NCI-H748 treated with DMSO at 0.1 percent for 48 hours (cell line): ENCODE data around the gene ZBTB46.
"Not testable (repeated sequence)": the region's sequence is repeated elsewhere in the genome, so short reads cannot be mapped to it uniquely, and the experiment has no call there.

ENCODE experiments used
- DNase-seq: peaks from one replicate; lab custom pipeline; 2025; lab: John Stamatoyannopoulos, UW

ZBTB46 gene

DNA sequence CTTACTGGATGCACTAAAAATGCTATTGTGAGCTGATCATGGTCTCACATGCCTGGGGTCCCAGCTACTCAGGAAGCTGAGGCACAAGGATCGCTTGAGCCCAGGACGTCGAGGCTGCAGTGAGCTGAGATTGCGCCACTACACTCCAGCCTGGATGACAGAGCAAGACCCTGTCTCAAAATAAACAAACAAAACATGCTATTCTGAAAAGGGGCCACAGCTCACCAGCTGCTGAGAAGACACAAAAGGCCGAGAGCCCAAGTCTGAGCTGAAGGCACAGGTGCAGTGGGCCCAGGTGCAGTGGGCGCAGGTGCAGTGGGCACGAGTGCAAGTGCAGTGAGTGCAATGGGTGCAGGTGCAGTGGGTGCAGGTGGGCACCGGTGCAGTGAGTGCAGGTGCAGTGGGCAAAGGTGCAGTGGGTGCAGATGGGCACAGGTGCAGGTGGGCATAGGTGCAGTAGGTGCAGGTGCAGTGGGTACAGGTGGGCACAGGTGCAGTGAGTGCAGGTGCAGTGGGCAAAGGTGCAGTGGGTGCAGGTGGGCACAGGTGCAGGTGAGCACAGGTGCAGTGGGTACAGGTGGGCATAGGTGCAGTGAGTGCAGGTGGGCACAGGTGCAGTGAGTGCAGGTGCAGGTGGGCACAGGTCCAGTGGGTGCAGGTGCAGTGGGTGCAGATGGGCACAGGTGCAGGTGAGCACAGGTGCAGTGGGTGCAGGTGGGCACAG lies 16.0 kb downstream of the ZBTB46 start:
- DNase-seq = no peak

DNA sequence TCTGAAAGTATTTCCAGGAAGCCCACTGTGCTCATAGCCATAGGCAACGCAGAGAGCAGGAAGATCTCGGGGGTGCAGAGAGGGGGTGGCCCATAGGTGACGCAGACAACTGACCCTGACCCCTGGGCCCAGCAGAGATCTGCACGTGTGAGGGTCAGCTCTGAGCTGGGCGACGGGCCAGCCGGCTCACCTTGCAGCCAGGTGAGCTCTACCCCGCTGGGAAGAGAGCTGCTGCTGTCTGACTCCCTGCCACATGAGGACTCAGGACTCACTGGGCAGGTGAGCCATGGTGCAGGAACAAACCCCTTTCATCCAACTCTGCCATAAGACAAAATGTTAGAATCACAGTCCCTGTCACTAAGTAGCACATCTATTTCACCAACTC lies 19.6 kb downstream of the ZBTB46 start:
- no peak for DNase-seq

DNA sequence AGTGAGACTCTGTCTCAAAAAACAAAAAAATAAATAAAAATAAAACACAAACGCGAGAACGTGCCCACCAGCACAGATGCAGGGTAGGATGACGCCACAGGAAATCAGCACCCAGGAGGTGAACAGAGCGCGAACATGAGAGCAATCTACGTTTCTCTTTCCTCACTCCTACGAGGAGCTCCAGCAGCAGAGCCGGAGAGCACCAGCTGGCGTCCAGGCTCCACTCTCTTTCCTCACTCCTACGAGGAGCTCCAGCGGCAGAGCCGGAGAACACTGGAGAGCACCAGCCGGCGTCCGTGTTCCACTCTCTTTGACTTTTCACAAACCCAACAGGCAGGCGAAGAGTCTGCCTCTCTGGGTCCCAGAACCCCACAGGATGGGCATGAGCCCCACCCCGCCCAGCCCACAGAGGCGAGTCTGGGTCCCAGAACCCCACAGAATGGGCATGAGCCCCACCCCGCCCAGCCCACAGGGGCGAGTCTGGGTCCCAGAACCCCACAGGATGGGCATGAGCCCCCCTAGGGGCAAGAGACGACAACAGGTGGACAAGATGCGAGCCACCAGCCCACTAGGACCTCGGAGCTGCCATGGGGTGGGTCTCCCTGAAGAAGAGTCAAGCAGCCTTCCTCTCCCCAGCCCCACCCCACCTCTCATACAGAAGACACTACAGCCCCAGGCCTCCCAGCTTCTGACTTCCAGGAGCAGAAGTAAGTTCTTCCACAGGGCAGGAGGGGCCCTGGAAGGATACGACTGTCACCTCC lies 20.2 kb downstream of the ZBTB46 start:
- no peak for DNase-seq

DNA sequence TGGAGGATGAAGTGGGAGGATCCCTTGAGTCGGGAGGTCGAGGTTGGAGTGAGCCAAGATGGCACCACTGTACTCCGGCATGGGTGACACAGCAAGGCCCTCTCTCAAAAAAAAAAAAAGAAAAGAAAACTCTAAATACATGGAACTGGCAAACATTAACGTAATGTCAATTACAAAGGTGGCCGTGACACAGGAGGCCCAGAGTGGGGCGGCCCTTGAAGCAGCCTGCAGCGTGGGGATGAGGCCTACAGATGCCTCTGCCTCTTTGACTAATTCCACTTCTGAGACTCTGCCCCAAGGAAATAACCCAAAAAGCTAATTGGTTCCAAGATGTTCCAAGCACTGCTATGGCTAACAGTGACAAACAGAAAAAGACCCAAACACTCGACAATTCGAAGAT lies 21.2 kb downstream of the ZBTB46 start:
- DNase-seq = no peak

DNA sequence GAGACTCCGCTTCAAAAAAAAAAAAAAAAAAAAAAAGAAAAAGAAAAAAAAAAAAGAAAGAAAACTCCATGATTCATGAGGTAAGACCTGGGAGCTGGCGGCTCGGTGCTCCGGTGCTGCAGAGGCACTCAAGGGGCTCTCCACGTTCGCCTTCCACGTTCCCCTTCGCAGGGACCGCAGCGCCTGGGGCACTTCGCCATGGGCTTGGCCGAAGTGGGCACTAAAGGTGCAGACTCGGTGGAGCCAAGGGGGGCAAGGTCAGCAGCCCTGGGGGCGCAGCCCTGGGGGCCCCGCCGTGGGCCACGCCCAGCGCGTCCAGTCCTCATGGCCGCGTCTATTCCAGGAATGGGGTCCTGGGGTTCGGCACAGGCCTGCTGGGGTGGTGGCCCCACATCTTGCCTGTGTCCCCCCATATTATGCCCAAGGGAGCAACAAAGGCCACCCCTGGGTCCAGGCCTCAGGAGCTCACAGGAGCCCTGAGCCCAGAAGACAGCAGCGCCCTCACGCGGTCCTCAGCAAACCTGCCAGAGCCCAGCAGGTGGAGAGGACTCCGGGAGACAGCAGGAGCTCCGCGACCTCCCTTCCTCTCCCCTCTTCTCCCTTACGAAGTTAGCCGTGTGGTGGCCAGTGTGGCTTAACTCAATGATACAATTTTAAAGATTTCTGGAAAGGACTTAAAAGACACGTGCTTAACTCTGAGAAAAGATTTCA lies 21.9 kb downstream of the ZBTB46 start:
- DNase-seq = no peak

DNA sequence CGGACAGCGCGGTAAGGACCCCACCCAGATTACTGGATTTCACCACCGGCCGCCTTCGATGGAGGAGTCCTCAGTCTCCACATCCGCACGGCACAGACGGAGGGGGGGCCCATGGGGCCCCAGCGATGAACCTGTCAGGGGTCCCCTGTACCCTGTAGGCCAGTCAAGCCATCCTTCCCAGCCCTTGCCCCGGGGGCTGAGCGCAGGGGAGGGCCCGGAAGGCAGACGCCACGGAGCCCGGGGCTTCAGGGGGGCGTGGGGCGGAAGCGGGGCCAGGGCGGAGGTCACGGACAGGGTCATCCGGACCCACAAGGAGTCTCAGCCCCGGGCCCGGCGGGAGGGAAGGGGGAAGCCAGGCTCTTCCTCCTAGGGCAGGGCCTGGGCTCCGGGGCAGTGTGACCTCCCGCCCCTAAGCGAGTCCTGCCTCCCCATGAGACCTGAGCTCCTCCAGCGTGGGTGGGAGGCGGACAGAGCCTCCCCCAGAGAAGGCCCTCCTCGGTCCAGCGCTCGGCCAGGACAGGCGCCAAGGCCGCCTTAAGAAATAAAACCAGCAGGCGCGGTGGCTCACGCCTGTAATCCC lies 22.8 kb downstream of the ZBTB46 start:
- DNase-seq = no peak

DNA sequence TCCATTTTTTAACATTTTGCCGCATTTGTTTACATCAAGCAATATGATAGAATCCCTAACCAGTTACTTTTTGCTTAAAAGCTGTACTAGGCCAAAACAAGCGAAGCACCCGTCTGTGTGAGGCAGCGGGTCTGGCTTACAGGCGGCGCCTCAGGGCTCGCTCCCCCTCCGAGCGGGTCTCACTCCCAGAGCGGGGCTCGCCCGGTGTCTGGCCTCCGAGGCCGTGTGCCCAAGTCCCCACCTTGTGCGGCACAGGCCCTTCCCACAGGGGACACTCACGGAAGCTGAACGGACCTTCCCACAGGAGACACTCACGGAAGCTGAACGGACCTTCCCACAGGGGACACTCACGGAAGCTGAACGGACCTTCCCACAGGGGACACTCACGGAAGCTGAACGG lies 23.4 kb downstream of the ZBTB46 start:
- DNase-seq = no peak

DNA sequence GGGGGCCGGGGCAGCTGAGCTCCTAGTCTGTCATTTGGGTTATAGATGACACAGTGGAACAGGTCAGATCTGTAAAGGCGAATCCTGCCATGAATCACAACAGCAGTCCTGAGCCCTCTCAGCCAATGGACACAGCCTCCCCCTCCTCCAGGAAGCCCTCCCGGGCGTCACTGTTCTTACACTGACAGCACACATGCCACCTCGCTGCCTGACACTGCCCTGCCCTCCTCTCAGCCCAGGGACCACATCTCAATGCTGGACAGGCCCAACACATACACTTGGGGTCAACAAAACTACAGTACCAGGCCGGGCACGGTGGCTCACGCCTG lies 26.8 kb downstream of the ZBTB46 start:
- DNase-seq = no peak

DNA sequence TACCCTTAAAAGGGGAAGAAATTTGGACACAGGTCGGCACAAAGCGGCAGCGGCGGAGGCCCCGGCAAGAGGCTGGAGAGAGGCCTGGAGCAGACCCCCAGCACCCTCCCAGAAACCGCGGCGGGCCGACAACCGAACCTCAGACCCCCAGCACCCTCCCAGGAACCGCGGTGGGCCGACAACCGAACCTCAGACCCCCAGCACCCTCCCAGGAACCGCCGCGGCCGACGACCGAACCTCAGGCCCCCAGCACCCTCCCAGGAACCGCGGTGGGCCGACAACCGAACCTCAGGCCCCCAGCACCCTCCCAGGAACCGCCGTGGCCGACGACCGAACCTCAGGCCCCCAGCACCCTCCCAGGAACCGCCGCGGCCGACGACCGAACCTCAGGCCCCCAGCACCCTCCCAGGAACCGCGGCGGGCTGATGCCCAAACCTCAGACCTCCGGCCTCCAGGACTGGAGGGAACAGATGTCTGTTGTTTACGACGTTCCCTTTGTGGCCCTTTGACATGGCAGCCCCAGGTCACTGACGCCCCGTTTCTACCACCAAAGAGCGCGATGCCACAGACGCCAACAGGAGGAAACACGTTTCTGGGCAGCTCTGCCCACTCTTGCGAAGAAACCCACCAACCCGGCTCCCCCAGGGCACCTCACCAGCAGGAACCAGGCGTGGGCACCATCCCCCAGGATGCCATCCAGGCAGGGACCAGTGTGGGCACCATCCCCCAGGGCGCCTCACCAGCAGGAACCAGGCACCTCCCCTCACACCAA lies 28.4 kb downstream of the ZBTB46 start:
- DNase-seq = no peak

DNA sequence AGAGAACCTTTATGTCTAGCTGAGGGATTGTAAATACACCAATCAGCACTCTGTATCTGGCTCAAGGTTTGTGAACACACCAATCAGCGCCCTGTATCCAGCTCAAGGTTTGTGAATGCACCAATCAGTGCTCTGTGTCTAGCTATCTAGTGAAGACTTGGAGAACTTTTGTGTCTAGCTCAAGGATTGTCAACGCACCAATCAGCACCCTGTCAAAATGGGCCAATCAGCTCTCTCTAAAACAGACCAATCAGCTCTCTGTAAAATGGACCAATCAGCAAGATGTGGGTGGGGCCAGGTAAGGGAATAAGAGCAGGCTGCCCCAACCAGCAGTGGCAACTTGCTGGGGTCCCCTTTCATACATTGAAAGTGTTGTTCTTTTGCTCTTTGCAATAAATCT lies 29.9 kb downstream of the ZBTB46 start:
- DNase-seq = not testable (repeated sequence)

DNA sequence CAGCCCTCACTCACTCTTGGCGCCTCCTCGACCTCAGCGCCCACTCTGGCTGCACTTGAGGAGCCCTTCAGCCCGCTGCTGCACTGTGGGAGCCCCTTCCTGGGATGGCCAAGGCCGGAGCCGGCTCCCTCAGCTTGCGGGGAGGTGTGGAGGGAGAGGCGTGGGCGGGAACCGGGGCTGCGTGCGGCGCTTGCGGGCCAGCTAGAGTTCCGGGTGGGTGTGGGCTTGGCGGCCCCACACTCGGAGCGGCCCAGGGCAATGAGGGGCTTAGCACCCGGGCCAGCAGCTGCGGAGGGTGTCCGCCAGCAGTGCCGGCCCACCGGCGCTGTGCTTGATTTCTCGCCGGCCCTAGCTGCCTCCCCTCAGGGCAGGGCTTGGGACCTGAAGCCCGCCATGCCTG lies 30.7 kb downstream of the ZBTB46 start:
- DNase-seq = not testable (repeated sequence)

DNA sequence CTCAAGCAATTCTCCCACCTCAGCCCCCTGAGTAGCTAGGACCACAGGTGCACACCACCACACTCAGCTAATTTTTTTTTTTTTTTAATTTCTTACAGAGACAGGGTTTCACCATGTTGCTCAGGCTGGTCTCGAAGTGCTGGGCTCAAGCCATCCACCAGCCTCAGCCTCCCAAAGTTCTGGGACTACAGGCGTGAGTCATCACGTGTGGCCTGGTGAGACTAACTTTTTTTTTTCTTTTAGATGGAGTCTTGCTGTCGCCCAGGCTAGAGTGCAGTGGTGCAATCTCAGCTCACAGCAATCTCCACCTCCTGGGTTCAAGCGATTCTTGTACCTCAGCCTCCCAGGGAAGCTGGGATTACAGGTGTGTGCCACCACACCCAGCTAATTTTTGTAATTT lies 31.9 kb downstream of the ZBTB46 start:
- DNase-seq = not testable (repeated sequence)

DNA sequence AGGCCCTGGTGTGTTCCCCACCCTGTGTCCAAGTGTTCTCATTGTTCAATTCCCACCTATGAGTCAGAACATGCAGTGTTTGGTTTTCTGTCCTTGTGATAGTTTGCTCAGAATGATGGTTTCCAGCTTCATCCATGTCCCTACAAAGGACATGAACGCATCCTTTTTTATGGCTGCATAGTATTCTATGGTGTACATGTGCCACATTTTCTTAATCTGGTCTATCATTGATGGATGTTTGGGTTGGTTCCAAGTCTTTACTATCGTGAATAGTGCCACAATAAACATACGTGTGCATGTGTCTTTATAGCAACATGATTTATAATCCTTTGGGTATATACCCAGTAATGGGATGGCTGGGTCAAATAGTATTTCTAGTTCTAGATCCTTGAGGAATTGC lies 33.9 kb downstream of the ZBTB46 start:
- DNase-seq = not testable (repeated sequence)

DNA sequence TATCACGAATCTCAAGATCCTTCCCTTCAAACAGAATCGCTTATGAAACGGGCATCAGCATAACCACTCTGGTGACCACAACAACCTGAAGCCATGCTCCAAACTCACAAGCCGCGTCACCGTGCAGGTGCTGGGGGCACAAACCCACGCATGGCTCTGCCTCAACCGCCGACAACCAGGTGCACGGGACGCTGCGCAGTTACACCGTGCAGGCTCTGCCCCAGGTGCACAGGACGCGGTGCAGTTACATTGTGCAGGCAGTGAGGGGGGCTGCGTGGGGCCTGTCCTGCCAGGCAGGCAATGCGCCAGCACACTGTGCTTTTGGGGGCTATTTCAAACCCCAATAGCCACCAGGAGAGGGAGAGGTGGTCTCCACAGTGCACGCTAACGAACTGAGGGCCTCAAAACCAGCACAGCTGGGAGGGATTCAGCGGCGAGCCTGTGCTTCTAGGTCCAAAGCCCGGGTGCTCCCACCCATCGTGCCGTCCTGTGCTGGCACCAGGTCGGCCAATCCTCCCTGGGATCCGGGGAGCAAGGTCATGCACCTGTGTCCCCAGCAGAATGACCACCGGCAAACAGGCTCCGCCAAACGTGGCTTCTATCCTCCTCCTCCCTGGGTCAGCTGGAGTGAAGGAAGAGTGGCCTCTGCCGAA lies 35.8 kb downstream of the ZBTB46 start:
- no peak for DNase-seq

DNA sequence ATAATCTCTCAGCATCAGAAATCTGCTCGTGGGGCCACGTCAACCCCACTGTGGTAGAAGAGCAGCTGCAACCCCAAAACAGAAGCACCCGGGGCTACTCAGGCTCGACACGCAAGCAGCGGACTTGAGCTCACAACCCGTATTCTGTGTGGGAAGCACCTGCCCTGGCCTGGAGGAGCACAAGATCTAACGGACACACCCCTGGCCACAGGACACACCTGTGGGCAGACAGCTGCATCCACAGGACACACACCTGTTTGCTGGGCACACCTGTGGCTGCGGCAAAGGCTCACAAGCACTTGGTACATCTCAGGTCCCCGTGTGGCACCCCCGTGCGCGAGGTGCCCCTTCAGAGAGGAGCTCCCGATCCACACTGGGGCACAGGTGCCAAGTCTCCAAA lies 36.5 kb downstream of the ZBTB46 start:
- no peak for DNase-seq

DNA sequence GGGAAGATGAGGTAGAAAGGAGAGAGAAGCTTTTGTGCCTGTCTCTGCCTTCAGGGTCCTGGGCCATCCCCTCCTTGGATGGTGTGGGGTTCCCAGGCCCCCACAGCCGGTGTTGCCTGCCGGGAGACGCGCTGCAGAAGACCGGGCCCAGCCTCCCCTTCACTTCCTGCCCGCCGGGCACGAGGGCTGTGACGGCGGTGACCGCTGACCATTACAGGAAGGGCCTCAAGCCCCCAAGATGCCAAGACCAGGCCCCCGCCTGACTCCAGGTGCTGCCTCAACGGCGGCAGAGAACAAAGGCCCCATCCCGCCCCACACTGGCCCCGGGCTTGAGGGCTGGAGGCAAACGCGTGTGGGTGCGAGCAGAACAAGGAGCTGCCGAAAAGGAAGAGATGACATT lies 38.2 kb downstream of the ZBTB46 start:
- DNase-seq = no peak

DNA sequence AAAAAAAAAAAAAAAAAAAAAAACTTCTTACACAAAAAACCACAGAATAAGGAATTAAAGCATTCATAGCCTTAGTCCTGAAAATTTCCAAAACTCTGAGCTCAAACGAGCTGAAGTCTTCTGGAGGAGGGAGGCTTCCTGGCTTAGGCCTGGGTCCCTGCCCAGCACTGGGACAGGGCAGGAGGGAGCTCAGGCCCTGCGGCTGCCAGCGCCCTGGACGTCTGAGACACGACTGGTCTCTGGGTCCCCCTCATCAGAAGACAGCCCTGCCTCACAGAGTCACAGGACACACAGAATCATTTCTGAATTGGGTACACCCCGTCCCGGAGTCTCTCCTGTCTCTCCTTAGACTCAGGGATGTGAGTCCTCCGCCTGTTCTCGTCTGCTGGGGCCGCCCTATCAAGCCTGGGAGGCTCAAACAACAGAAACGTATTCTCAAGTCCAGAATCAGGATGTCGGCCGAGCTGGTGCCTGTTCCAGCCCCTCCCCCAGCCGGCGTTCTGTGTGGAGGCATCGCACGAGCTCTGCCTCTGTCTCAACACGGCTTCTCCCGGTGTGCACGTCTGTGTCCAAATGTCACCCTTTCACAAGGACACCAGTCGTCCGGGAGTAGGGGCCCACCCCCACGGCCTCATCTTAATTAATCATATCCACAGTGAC lies 39.4 kb downstream of the ZBTB46 start:
- DNase-seq = no peak

DNA sequence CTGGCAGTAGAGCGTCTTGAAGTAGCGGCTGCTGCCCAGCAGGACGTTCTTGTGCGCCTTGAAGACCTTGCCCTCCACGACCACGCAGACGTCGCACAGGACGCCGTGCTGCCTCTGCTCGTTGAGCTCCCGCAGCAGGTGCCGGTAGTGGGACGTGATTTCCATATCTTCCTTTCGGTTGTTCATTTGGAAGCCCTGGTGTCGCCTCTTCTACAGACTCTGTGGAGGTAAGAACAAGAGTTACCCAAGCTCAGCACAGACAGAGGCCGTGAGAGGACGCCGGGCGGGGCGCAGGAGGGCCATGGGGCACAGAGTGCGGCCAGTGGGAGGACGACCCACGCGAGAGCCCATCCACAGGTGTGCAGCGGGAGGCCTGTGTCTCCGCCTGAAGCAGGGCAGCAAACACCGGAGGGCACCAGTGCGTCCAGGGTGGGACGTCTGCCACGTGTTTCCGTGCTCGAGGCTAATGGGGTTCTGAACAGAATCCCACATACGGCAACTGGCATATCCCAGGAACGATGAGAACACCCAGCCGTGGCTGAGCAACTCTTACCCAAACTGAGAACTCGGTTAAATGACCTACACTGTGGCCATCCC lies 40.4 kb downstream of the ZBTB46 start:
- DNase-seq = no peak

DNA sequence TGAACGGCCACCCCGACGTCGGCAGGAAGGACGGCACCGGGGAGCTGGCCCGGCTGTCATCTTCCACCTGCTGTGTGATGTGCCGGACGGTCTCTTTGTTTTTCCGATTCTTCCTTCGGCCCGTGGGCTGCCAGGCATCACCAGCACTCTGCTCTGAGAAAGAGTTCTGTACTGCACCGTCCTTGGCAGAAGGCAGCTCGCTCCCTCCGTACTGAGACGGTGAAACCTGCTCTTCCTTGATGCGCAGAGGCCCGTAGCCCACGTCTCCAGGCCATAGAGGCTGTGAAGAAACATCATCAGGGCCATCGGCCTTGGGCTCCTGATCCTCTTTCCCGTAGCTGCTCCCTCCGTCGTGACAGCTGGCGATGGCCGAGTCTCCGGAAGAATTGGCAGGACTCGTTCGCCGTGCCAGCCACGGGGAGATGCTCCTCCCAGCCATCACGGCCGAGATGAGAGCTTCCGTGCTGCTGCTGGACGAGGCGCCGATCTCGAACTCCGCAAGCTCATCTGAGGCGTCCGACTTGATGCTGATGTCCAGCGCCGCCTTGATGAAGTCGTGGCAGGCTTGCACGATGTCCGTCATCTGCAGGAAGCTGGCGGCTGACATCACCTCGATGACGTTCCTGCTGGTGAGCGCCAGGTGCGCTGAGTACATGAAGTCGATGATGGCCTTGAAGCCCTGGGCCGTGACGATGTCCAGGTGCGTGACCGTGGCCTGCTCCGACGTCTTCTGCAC lies 41.1 kb downstream of the ZBTB46 start:
- DNase-seq = no peak

DNA sequence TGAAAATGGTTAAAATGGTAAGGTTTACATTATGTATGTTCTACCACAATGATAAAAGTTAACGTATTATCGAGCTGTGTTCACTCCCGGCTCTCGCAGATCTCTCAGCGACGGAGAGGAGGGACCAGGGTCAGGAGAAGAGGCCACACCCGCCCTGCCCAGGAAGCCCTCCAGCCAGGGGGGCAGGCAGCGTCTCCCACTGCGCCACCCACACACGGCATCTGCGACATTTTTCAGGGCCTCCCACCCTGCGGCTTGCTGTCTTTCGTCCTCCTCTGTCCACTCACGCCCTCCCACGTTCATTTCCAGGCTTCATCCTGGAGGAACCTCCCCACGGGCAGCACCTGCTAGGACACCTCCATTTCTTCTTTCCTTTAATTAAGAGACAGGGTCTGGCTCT lies 43.3 kb downstream of the ZBTB46 start:
- DNase-seq = no peak
